WTC11 (cell line): ENCODE data around the gene LRRC34. TPM values are rescaled to one million over a fixed set of nuclear protein-coding genes. Genes with fewer than 3 reads are reported as not detected.

Source experiments
- ATAC-seq: fragments of 200-7000 bp; cut with Tn5 transposase; 2 replicates; pipeline ENCODE4 v1.10.0; 2021; ENCODE audit warnings: mild to moderate bottlenecking, moderate library complexity
- CTCF ChIA-PET: fragments of 300-600 bp; sonication (Branson Sonifier 250); formaldehyde crosslinking; loops from one replicate; lab custom pipeline; 2021; ENCODE audit warnings: antibody characterized with exemption; lab: Charles Lee
- POLR2A ChIA-PET: fragments of 350-600 bp; sonication (Branson Sonifier 250); formaldehyde crosslinking; loops from one replicate; lab custom pipeline; 2021; ENCODE audit warnings: antibody characterized with exemption; lab: Charles Lee
- DNase-seq: peaks from one replicate; pipeline ENCODE4 v3.0.0; 2021; ENCODE audit warnings: low spot score
- H3K27ac Mint-ChIP-seq: 2 replicates; pipeline ENCODE4 v1.8.0; 2021; ENCODE audit warnings: mixed read lengths
- H3K27me3 Mint-ChIP-seq: 2 replicates; pipeline ENCODE4 v1.8.0; 2021; ENCODE audit warnings: low read depth, mild to moderate bottlenecking, moderate library complexity, mixed read lengths
- H3K36me3 Mint-ChIP-seq: 2 replicates; pipeline ENCODE4 v1.8.0; 2021; ENCODE audit warnings: mixed read lengths
- H3K4me1 Mint-ChIP-seq: 2 replicates; pipeline ENCODE4 v1.8.0; 2022; ENCODE audit warnings: mixed read lengths
- H3K4me3 Mint-ChIP-seq: 2 replicates; pipeline ENCODE4 v1.8.0; 2021; ENCODE audit warnings: mild to moderate bottlenecking, moderate library complexity, mixed read lengths
- H3K9me3 Mint-ChIP-seq: 2 replicates; pipeline ENCODE4 v1.8.0; 2021; ENCODE audit warnings: mixed read lengths
- EMX1 ChIP-seq: fragments of 250-450 bp; sonication (Bioruptor Pico); IDR thresholded peaks from 2 replicates; pipeline ENCODE4 v1.8.0; 2021; ENCODE audit warnings: mild to moderate bottlenecking
- FOXK1 ChIP-seq: sonication (generic); formaldehyde crosslinking; IDR thresholded peaks from 2 replicates; pipeline ENCODE4 v1.8.0; 2022; ENCODE audit warnings: mild to moderate bottlenecking, moderate library complexity, missing genetic modification reagents
- FOXP1 ChIP-seq: sonication (generic); formaldehyde crosslinking; IDR thresholded peaks from 2 replicates; pipeline ENCODE4 v1.8.0; 2022; ENCODE audit warnings: missing genetic modification reagents, mild to moderate bottlenecking, moderate library complexity, borderline replicate concordance
- PRRX2 ChIP-seq: fragments of 250-450 bp; sonication (Bioruptor Pico); IDR thresholded peaks from 2 replicates; pipeline ENCODE4 v1.8.0; 2021; ENCODE audit warnings: mild to moderate bottlenecking
- TEAD1 ChIP-seq: sonication (generic); formaldehyde crosslinking; IDR thresholded peaks from 2 replicates; pipeline ENCODE4 v1.8.0; 2022; ENCODE audit warnings: mild to moderate bottlenecking, missing genetic modification reagents
- ZNF232 ChIP-seq: sonication (generic); formaldehyde crosslinking; IDR thresholded peaks from 2 replicates; pipeline ENCODE4 v1.8.0; 2022; ENCODE audit warnings: mild to moderate bottlenecking, missing genetic modification reagents
- total RNA-seq: library from RNA; stranded (reverse); gene quantifications from 3 replicates; pipeline ENCODE4 v1.2.3, GENCODE V29; 2021
- TF ChIP-seq, protein P1 (sequence below): sonication (generic); formaldehyde crosslinking; conservative IDR thresholded peaks from 2 replicates; pipeline ENCODE4 v1.8.1; 2023; ENCODE audit warnings: mild to moderate bottlenecking, low read depth, missing genetic modification reagents, moderate library complexity
- TF ChIP-seq, protein P2 (sequence below): fragments of 200-600 bp; IDR thresholded peaks from 2 replicates; pipeline ENCODE4 v1.8.0; 2022; ENCODE audit warnings: antibody characterized with exemption
- TF ChIP-seq, protein P3 (sequence below): sonication (generic); formaldehyde crosslinking; IDR thresholded peaks from 2 replicates; pipeline ENCODE4 v1.8.1; 2022; ENCODE audit warnings: mild to moderate bottlenecking, moderate library complexity, missing genetic modification reagents
- TF ChIP-seq, protein P4 (sequence below): sonication (generic); formaldehyde crosslinking; IDR thresholded peaks from 2 replicates; pipeline ENCODE4 v1.8.0; 2022; ENCODE audit warnings: mild to moderate bottlenecking, missing genetic modification reagents
- TF ChIP-seq, protein P5 (sequence below): sonication (generic); formaldehyde crosslinking; IDR thresholded peaks from 2 replicates; pipeline ENCODE4 v1.8.1; 2023; ENCODE audit warnings: mild to moderate bottlenecking, missing genetic modification reagents, moderate library complexity
- TF ChIP-seq, protein P6 (sequence below): sonication (generic); formaldehyde crosslinking; IDR thresholded peaks from 2 replicates; pipeline ENCODE4 v1.8.0; 2022; ENCODE audit warnings: mild to moderate bottlenecking, missing genetic modification reagents
- TF ChIP-seq, protein P7 (sequence below): sonication (generic); formaldehyde crosslinking; IDR thresholded peaks from 2 replicates; pipeline ENCODE4 v1.8.0; 2023; ENCODE audit warnings: missing genetic modification reagents, mild to moderate bottlenecking, borderline replicate concordance
- TF ChIP-seq, protein P8 (sequence below): sonication (generic); formaldehyde crosslinking; IDR thresholded peaks from 2 replicates; pipeline ENCODE4 v1.8.0; 2022; ENCODE audit warnings: mild to moderate bottlenecking, missing genetic modification reagents

The LRRC34 gene
- total RNA-seq, 1 experiment from 2014 or later = 8.3 TPM

DNA sequence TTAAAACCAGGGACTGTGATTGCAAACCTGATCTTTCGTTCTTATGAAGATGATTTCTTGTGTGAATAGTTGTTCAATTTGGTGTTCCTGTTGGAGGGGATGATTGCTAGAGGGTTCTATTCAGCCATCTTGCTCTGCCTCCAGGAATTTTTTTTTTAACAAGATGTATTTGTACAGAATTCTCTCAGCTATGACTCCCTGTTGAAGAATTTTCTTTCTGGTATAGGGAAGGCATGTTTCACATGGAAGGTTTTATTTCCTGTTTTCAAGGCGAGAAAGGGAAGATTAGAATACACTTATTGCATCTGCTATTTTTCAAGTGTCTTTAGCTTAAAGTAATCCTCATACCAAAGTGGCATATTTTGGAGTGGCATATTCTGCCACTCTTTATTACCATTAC lies 5.6 kb upstream of the LRRC34 start (continued):
- TF ChIP-seq ZNF232 (CRISPR knock-in tag) (no peak), FOXK1 (CRISPR knock-in tag) (no peak)
- TF ChIP-seq, protein P1, sequence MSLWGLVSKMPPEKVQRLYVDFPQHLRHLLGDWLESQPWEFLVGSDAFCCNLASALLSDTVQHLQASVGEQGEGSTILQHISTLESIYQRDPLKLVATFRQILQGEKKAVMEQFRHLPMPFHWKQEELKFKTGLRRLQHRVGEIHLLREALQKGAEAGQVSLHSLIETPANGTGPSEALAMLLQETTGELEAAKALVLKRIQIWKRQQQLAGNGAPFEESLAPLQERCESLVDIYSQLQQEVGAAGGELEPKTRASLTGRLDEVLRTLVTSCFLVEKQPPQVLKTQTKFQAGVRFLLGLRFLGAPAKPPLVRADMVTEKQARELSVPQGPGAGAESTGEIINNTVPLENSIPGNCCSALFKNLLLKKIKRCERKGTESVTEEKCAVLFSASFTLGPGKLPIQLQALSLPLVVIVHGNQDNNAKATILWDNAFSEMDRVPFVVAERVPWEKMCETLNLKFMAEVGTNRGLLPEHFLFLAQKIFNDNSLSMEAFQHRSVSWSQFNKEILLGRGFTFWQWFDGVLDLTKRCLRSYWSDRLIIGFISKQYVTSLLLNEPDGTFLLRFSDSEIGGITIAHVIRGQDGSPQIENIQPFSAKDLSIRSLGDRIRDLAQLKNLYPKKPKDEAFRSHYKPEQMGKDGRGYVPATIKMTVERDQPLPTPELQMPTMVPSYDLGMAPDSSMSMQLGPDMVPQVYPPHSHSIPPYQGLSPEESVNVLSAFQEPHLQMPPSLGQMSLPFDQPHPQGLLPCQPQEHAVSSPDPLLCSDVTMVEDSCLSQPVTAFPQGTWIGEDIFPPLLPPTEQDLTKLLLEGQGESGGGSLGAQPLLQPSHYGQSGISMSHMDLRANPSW (CRISPR knock-in tag) = no peak
- TF ChIP-seq, protein P2, sequence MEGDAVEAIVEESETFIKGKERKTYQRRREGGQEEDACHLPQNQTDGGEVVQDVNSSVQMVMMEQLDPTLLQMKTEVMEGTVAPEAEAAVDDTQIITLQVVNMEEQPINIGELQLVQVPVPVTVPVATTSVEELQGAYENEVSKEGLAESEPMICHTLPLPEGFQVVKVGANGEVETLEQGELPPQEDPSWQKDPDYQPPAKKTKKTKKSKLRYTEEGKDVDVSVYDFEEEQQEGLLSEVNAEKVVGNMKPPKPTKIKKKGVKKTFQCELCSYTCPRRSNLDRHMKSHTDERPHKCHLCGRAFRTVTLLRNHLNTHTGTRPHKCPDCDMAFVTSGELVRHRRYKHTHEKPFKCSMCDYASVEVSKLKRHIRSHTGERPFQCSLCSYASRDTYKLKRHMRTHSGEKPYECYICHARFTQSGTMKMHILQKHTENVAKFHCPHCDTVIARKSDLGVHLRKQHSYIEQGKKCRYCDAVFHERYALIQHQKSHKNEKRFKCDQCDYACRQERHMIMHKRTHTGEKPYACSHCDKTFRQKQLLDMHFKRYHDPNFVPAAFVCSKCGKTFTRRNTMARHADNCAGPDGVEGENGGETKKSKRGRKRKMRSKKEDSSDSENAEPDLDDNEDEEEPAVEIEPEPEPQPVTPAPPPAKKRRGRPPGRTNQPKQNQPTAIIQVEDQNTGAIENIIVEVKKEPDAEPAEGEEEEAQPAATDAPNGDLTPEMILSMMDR = no peak
- TF ChIP-seq, all 79 proteins: peak for 0

DNA sequence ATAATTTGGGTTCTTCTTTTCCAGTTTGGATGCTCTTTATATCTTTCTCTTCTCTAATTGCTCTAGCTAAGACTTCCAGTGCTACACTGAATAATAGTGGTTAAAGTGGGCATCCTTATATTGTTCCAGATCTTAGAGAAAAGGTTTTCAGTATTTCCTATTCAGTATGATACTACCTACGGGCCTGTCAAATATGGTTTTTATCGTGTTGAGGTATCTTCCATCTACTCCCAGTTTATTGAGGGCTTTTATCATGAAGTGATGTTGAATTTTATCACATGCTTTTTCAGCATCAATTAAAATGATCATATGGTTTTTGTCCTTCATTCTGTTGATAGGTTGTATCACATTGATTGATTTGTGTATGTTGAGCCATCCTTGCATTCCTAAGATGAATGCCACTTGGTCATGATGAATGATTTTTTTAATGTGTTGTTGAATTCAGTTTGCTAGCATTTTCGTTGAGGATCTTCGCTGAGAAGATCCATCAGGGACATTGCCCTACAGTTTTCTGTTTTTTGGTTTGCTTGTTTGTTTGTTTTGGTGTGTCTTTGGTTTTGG lies 3.0 kb upstream of the LRRC34 start:
- ATAC-seq (no peak), DNase-seq (no peak)
- Mint-ChIP-seq H3K4me3 (no peak overlapping the region), H3K9me3 (peaks cover 16% of the 10 kb centered on the region), H3K4me1 (peaks cover 29% of the 10 kb centered on the region), H3K27ac (no peak overlapping the region), H3K27me3 (peaks cover 48% of the 10 kb centered on the region), H3K36me3 (peaks cover 11% of the 10 kb centered on the region)
- ChIA-PET POLR2A (no interaction called here), CTCF (no interaction called here)
- TF ChIP-seq, protein P3, sequence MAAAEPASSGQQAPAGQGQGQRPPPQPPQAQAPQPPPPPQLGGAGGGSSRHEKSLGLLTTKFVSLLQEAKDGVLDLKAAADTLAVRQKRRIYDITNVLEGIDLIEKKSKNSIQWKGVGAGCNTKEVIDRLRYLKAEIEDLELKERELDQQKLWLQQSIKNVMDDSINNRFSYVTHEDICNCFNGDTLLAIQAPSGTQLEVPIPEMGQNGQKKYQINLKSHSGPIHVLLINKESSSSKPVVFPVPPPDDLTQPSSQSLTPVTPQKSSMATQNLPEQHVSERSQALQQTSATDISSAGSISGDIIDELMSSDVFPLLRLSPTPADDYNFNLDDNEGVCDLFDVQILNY (CRISPR knock-in tag) = no peak
- no peak for TF ChIP-seq PRRX2 (CRISPR knock-in tag)
- TF ChIP-seq FOXP1 (CRISPR knock-in tag) = no peak
- TF ChIP-seq, protein P4, sequence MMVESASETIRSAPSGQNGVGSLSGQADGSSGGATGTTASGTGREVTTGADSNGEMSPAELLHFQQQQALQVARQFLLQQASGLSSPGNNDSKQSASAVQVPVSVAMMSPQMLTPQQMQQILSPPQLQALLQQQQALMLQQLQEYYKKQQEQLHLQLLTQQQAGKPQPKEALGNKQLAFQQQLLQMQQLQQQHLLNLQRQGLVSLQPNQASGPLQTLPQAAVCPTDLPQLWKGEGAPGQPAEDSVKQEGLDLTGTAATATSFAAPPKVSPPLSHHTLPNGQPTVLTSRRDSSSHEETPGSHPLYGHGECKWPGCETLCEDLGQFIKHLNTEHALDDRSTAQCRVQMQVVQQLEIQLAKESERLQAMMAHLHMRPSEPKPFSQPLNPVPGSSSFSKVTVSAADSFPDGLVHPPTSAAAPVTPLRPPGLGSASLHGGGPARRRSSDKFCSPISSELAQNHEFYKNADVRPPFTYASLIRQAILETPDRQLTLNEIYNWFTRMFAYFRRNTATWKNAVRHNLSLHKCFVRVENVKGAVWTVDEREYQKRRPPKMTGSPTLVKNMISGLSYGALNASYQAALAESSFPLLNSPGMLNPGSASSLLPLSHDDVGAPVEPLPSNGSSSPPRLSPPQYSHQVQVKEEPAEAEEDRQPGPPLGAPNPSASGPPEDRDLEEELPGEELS = no peak

DNA sequence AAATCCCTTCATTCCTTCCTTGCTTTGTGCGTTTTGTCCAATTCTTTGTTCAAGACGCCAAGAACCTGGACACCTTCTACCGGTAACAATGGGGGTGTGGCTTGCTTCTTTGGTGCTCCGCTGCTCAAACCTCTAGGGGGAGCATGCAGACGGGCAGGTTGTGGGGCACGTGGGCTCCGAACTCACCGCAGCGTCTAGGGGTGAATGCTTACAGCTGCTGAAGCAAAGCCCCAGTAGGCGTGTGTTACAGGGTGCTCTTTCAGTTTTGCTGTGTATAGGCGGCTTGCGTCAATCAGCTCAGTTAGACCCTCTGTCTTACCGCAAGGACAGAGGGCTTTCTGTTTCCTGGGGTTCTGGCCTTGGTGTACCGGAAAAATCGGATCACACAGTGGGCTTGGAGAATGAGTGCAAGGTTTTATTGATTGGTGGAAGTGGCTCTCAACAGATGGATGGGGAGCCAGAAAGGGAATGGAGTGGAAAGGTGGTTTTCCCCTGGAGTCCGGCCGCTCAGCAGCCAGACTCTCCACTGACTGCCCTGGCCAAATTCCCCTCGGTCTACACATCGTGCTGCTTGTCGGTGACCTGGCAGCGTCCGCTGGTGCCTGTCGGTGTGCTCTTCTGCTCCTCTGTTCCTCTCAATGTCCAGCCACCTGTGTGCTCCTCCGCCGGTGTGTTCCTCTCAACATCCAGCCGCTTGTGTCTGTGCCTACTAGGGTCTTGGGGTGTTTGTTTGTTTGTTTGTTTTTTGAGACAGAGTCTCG lies 1.2 kb upstream of the LRRC34 start:
- ATAC-seq (peak; percentile 55), DNase-seq (peak; percentile 71)
- Mint-ChIP-seq H3K4me1 (peaks cover 34% of the 10 kb centered on the region), H3K4me3 (peak overlapping the region; percentile 75), H3K36me3 (peaks cover 11% of the 10 kb centered on the region), H3K27ac (0 out of 2 replicates have a peak overlapping the region, but pooled peaks have one; percentile 6), H3K27me3 (peaks cover 48% of the 10 kb centered on the region), H3K9me3 (peaks cover 16% of the 10 kb centered on the region)
- CTCF ChIA-PET = interaction anchor here (0.5 to 1.4 kb wide), 9 partner anchors 10 to 1529 kb away, joined by 3 to 7 read pairs (median 3); no protein-coding TSS in a partner anchor
- POLR2A ChIA-PET = no interaction called here
- TF ChIP-seq, protein P5, sequence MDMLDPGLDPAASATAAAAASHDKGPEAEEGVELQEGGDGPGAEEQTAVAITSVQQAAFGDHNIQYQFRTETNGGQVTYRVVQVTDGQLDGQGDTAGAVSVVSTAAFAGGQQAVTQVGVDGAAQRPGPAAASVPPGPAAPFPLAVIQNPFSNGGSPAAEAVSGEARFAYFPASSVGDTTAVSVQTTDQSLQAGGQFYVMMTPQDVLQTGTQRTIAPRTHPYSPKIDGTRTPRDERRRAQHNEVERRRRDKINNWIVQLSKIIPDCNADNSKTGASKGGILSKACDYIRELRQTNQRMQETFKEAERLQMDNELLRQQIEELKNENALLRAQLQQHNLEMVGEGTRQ (CRISPR knock-in tag) = peak; percentile 87
- TF ChIP-seq, protein P6, sequence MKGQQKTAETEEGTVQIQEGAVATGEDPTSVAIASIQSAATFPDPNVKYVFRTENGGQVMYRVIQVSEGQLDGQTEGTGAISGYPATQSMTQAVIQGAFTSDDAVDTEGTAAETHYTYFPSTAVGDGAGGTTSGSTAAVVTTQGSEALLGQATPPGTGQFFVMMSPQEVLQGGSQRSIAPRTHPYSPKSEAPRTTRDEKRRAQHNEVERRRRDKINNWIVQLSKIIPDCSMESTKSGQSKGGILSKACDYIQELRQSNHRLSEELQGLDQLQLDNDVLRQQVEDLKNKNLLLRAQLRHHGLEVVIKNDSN (CRISPR knock-in tag) = peak; percentile 86
- TF ChIP-seq EMX1 (CRISPR knock-in tag) = no peak
- TF ChIP-seq, protein P7, sequence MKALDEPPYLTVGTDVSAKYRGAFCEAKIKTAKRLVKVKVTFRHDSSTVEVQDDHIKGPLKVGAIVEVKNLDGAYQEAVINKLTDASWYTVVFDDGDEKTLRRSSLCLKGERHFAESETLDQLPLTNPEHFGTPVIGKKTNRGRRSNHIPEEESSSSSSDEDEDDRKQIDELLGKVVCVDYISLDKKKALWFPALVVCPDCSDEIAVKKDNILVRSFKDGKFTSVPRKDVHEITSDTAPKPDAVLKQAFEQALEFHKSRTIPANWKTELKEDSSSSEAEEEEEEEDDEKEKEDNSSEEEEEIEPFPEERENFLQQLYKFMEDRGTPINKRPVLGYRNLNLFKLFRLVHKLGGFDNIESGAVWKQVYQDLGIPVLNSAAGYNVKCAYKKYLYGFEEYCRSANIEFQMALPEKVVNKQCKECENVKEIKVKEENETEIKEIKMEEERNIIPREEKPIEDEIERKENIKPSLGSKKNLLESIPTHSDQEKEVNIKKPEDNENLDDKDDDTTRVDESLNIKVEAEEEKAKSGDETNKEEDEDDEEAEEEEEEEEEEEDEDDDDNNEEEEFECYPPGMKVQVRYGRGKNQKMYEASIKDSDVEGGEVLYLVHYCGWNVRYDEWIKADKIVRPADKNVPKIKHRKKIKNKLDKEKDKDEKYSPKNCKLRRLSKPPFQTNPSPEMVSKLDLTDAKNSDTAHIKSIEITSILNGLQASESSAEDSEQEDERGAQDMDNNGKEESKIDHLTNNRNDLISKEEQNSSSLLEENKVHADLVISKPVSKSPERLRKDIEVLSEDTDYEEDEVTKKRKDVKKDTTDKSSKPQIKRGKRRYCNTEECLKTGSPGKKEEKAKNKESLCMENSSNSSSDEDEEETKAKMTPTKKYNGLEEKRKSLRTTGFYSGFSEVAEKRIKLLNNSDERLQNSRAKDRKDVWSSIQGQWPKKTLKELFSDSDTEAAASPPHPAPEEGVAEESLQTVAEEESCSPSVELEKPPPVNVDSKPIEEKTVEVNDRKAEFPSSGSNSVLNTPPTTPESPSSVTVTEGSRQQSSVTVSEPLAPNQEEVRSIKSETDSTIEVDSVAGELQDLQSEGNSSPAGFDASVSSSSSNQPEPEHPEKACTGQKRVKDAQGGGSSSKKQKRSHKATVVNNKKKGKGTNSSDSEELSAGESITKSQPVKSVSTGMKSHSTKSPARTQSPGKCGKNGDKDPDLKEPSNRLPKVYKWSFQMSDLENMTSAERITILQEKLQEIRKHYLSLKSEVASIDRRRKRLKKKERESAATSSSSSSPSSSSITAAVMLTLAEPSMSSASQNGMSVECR = 0 out of 2 replicates have a peak, but pooled peaks have one; percentile 28
- TF ChIP-seq TEAD1 = peak; percentile 60; the same call in 1 of the 2 replicates
- TF ChIP-seq, protein P8, sequence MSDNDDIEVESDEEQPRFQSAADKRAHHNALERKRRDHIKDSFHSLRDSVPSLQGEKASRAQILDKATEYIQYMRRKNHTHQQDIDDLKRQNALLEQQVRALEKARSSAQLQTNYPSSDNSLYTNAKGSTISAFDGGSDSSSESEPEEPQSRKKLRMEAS (CRISPR knock-in tag) = peak; percentile 93
